ENCODE data around the gene GAS7. TPM values are rescaled to one million over a fixed set of nuclear protein-coding genes. Genes with fewer than 3 reads are reported as not detected.

GAS7 gene
- polyA plus RNA-seq, 1 donor (not counting 4 experiments of a cell fraction or from before 2014, with no cell fraction given): 0.10 TPM

- H3K4me2 ChIP-seq (ENCODE audit: control insufficient read depth, extremely low read depth, insufficient read depth, low read depth, low read length): no peak overlapping the region
- no peaks in the 10 kb centered on the region for H3K9me1 ChIP-seq (ENCODE audit: control insufficient read depth, extremely low read depth, insufficient read depth, low read length)
- FAIRE-seq (no peak), DNase-seq (ENCODE audit: low read depth, low spot score) (no peak)
- peaks cover 3% of the 10 kb centered on the region for H3K27me3 ChIP-seq (ENCODE audit: control insufficient read depth, extremely low read depth, insufficient read depth, low read length)
- H3K9ac ChIP-seq (ENCODE audit: control insufficient read depth, extremely low read depth, insufficient read depth, low read length): no peak overlapping the region
- H3K9me3 ChIP-seq (ENCODE audit: control insufficient read depth, low read depth, low read length): peaks cover 2% of the 10 kb centered on the region
- no peaks in the 10 kb centered on the region for H3K4me1 ChIP-seq (ENCODE audit: control insufficient read depth, extremely low read depth, insufficient read depth, low read length)
- H4K20me1 ChIP-seq (ENCODE audit: control insufficient read depth, extremely low read depth, insufficient read depth, low read length): no peaks in the 10 kb centered on the region
- H3K79me2 ChIP-seq (ENCODE audit: control insufficient read depth, insufficient read depth, low read length): no peaks in the 10 kb centered on the region
- no peaks in the 10 kb centered on the region for H3K36me3 ChIP-seq (ENCODE audit: control insufficient read depth in 2 of 2, extremely low read depth in 1 of 2, insufficient read depth in 2 of 2, low read length in 2 of 2)
- dilution Hi-C loops (cut with MboI; ENCODE audit: extremely low pct_ligation_motif_present, low sequenced_read_pairs): no loop called here
- no peak overlapping the region for H3K4me3 ChIP-seq (ENCODE audit: control insufficient read depth in 2 of 3, extremely low read depth in 1 of 3, insufficient read depth in 2 of 3, low read depth in 1 of 3, low read length in 3 of 3)
- no peak for TF ChIP-seq EZH2 (IDR thresholded peaks at IDR 0.05; ENCODE audit: low read length)
- TF ChIP-seq CTCF (optimal IDR thresholded peaks at IDR 0.05 in 1 of 3, IDR thresholded peaks at IDR 0.05 in 1 of 3, conservative IDR thresholded peaks at IDR 0.05 in 1 of 3; ENCODE audit: extremely low read depth in 1 of 3, insufficient read depth in 2 of 3, low read length in 3 of 3): no peak
- no peak overlapping the region for H3K27ac ChIP-seq (ENCODE audit: control insufficient read depth, insufficient read depth, low read length)
- H2AFZ ChIP-seq (ENCODE audit: control insufficient read depth, low read length): no peak overlapping the region
These were observed 105.8 kb downstream of the GAS7 start for GRCh38 chr17:10092595-10092994.

- dilution Hi-C loops (cut with MboI; ENCODE audit: extremely low pct_ligation_motif_present, low sequenced_read_pairs): no loop called here
- Histone ChIP-seq H3K4me1 (ENCODE audit: control insufficient read depth, extremely low read depth, insufficient read depth, low read length) (peaks cover 7% of the 10 kb centered on the region), H3K9me1 (ENCODE audit: control insufficient read depth, extremely low read depth, insufficient read depth, low read length) (no peaks in the 10 kb centered on the region), H4K20me1 (ENCODE audit: control insufficient read depth, extremely low read depth, insufficient read depth, low read length) (no peaks in the 10 kb centered on the region), H3K4me3 (ENCODE audit: control insufficient read depth in 2 of 3, extremely low read depth in 1 of 3, insufficient read depth in 2 of 3, low read depth in 1 of 3, low read length in 3 of 3) (no peak overlapping the region), H3K79me2 (ENCODE audit: control insufficient read depth, insufficient read depth, low read length) (no peaks in the 10 kb centered on the region), H2AFZ (ENCODE audit: control insufficient read depth, low read length) (no peak overlapping the region), H3K27ac (ENCODE audit: control insufficient read depth, insufficient read depth, low read length) (no peak overlapping the region), H3K9me3 (ENCODE audit: control insufficient read depth, low read depth, low read length) (peaks cover 2% of the 10 kb centered on the region), H3K9ac (ENCODE audit: control insufficient read depth, extremely low read depth, insufficient read depth, low read length) (no peak overlapping the region), H3K36me3 (ENCODE audit: control insufficient read depth in 2 of 2, extremely low read depth in 1 of 2, insufficient read depth in 2 of 2, low read length in 2 of 2) (no peaks in the 10 kb centered on the region), H3K4me2 (ENCODE audit: control insufficient read depth, extremely low read depth, insufficient read depth, low read depth, low read length) (no peak overlapping the region), H3K27me3 (ENCODE audit: control insufficient read depth, extremely low read depth, insufficient read depth, low read length) (peaks cover 3% of the 10 kb centered on the region)
- TF ChIP-seq CTCF (optimal IDR thresholded peaks at IDR 0.05 in 1 of 3, IDR thresholded peaks at IDR 0.05 in 1 of 3, conservative IDR thresholded peaks at IDR 0.05 in 1 of 3; ENCODE audit: extremely low read depth in 1 of 3, insufficient read depth in 2 of 3, low read length in 3 of 3): no peak
- TF ChIP-seq EZH2 (IDR thresholded peaks at IDR 0.05; ENCODE audit: low read length): no peak
- FAIRE-seq (no peak), DNase-seq (ENCODE audit: low read depth, low spot score) (no peak)
These were observed 107.4 kb downstream of the GAS7 start for GRCh38 chr17:10091046-10091445.

Measured in keratinocyte (primary cell).